GM19328 (cell line): ENCODE data around the gene PPP1R10.

Experiments used
- ATAC-seq: cut with Tn5 transposase; IDR thresholded peaks from one replicate; pipeline ENCODE4 v1.9.1; 2021; ENCODE audit warnings: mild to moderate bottlenecking, moderate library complexity; ENCODE audit not compliant: unreplicated experiment

The PPP1R10 gene

DNA sequence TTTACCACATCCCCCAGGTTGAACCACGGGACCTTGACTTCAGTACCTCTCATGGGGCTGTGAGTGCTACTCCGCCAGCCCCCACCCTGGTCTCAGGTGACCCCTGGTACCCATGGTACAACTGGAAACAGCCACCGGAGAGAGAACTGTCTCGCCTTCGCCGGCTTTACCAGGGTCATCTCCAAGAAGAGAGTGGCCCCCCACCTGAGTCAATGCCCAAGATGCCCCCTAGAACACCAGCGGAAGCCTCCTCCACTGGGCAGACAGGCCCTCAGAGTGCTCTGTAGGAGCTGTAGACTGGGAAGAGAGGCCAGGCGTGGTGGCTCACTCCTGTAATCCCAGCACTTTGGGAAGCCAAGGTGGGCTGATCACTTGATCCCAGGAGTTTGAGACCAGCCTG lies 8.5 kb upstream of the PPP1R10 start:
- ATAC-seq: no peak

DNA sequence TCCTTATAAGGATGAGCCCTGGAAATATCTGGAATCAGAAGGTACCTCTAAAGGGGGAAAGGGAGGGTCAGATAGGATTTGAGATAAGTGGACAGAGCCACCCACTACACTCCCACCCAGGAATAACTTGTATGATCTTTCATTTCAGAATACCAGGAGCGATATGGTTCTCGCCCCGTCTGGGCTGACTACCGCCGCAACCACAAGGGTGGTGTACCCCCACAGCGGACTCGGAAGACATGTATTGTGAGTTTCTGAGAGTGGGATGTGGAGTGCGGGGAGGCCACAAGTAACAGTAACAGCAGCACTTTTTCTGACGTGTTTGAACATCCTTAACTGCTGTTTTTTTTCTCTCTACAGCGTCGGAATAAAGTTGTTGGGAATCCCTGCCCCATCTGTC lies 2.5 kb upstream of the PPP1R10 start:
- no peak for ATAC-seq

DNA sequence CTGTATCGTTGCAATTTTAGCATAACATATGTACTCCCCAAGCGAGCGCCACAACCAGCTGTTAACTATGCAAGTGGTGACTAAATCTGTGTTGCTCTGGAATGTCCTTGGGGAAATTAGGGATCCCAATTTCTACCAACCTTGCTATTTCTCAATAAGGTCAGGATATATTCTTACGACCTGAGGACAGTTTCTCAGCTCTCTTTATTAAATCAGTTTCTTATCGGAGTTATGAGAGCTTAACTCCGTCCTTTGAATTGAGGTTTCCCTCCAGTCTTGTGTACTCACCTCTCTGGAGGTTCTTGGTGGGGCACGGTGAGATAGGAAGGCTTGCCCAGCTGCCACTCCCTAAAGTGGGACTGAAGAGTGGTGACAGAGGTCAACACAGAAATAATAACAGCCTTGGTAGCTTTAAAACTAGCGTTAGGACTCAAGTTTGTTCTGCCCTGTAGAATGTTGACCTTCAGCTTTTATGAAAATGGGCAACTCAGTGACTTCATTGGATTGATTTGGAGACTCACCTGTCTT lies 1.3 kb upstream of the PPP1R10 start:
- ATAC-seq: no peak

DNA sequence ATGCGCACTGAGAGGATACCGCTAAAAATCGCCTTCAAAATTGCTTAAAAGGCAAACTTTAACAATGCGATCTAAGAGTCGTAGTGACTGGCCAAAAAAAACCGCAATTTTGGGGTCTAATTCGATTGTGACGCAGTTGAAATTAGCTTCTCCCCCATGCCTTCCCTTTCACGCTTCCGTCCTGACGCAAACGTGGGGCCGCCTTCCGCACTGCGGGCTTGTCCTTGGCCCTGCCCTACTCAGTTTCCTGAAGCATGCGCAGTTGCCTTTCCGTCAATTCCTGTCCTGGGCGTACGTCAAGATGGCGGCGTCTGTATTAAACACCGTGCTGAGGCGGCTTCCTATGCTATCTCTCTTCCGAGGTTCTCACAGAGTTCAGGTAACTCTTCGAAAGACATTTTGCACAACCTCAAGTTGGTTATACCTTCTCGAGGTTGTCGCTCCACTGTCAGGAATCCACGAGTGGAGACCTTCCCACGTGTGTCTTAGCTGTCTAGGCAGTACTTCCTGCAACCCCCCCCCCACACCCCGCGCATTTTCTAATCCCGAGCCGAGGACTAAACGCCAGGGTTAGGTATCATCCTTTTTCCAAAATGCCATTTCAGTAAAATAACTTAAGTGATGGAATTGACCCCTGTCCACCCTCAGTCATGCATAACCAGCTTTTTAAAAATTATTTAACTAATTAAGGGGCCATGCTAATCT lies 674 bp upstream of the PPP1R10 start, which contains the start of gene MRPS18B:
Gene MRPS18B, plus strand, starts transcription at position 276 of the 705 bp plus-strand sequence. Its CDS starts 26 bp downstream, at position 302.
- peak; percentile 77 for ATAC-seq

DNA sequence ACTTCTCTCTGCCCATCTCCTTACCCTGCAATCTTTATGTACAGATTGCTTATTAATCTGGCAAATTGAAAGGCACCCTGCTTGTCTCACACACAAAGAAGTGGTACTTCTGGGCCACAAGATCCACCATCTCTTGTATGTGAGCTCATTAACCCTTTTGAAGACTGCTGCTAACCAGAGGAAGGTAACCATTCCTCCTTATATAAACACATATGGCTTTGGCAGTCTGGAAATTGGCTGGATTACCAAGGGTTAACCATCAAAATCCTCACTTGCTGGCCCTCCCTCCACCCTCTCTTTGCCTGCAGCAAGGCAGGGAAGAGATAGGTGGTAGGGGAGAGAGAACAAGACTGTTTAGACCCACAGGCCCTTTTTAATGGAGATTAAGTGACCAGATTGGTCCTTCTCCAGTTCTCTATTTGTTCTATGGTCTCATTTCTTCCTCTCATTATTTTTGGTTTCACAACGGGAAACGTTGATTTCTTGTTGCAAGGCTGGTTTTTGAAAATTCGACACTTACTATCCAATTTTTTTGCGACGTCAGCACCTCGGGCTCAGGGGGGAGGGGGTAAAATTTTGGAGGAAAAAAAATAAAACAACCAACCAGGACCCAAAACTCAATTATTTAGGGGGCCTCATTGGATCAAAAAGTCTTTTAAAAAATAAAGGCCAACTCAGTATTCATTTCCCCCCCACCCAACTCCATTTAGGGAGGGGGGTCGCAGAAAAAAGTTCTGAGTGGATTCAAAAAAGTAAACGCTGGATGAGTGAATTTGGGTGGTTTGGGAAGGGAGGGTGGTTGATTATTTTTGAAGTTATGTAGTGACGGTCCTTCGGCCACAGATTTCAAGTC lies 859 bp downstream of the PPP1R10 start:
- ATAC-seq: no peak

DNA sequence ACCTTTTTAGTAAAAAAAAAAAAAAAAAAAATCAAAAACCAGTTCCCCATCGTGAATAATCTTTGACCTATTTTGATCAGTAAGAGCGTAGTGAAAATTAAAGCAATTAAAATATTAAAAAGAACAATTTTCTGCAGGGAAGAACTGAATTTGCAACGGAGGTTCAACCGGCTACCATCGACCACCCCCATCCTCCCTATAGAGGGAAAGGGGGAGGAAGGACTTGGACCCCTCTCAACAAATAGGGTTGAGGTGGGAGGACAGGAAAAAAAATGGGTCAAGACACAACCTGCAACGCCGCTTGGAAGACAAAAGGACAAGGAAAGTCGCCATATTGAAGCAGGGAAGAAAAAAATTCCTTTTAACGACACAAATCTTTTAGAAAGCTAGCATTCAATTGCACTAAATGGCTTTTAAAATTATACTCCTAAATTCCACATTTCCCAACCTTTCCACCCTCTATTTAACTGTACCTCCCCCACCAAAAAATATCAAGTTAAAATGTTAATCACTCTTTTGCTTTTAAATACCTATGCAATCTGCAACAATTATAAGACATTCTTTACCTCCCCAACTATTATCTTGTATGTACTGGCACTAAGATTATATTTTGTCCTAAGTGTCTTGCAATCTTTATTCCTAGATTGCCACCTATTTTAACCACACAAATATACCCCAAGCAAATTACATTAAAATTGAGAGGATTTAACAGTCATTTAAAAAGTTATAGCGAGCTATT lies 1.7 kb downstream of the PPP1R10 start:
- no peak for ATAC-seq

DNA sequence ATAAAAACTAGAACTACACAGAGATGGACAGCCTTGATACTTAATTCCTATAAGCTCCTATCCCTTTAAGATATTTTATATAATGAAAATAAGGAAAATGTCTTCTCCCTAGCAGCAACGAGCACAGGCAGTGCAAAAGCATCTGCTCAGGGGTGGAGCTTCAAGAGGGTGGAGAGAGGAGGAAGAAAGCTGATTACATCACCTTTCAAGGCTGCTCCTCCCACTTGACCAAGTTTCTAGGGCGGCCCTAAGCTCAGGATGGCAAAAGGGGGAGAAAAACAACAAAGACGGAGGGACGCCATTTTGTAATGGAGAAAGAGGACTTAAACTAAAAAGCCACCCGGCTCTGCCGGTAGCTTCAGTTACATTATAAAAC lies 2.2 kb downstream of the PPP1R10 start:
- ATAC-seq: no peak

DNA sequence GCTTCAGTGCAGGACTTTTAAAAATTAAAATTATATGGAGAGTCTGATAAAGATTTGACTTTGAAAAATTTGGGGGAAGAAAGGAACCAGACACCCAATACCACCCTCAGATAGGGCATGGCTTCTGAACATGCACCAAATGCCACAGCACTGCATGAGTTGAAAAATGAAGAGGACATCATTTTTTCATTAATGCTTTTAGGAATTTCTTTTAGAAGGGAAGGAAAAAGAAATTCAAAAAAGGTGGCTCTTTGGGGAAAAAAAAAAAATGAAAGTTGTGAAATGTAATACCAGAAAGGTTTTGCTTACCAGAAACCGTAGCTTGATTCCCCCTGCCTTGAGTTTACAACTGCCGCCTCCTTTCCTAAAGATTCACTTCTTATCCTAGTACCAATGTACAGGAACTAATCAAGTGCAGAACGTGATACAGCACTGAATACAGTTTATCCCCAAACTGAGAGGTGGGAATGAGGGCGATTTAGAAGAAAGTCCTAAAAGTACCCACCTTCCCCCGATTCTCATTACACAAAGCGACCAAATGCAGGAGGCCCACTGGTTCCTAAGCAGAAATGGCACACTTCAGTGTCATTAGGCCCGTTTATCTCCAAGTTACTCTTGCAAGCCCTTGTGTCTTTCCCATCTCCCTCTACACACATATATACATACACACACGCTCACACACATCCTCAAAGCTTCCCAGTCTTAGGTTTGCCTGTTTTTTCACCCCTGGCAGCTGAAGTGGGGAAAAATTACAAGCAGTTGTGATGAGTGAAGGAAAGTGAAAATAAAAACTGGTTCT lies 2.8 kb downstream of the PPP1R10 start:
- no peak for ATAC-seq

DNA sequence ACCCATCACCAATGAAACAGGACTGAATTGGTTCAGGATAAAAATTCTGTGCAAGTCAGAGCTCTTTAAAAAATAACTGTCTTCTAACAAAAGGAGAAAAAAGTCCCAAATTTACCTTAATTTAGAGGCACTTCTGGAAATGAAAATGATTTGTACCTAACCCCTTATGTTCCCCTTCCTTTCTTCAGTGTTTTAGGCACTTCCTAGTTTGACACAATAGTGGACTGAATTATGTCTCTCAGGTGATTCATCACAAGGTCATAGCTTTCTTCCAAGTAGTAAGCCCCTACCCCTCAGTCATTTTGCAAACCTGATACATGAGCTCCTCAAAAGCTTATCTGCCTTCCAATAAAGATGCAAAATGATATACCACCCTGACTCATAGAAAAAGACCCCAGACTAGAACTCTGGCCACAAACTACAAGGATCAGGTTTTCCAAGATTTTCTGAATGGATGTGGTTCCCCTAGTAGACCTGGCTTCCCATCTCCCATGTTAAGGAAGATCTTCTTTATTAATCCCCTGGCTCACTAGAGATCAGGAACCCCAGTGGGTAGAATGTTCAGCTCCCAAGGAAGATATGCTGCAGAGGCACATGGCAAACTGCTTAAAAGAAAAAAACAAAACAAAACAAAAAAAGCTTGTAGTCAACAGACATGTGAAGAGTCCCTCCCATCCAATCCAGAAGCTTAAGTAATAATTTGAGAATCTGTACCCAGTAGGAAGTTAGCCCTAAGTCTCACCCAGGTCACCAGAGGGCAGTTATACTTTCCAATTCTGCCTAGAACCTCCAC lies 3.6 kb downstream of the PPP1R10 start:
- ATAC-seq: no peak

DNA sequence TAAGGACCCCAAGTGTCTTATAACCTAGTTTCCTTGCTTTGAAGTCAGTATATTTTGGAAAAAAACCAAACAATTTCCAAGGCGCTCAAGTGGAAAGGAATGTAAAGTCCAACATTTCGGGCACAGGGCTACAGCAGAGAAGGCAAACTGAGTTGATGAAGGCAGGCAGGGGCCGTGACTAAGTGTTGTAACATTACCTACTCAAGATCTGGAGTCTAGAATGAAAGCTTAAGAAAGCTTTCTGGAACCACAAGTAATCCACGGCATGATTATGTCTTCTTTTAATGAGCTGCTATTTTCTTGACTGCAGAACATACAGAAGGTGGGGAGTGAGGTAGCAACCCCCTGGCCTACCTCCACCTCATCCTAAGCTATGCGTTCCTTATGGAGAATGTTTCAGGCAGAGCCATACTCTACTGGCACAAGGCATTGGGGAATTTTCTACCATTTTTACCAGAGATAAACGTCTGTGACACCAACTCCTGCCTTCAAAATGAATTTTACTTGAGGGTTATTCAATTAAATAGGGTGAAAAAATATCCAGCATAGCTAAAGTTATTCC lies 4.3 kb downstream of the PPP1R10 start:
- ATAC-seq: no peak

DNA sequence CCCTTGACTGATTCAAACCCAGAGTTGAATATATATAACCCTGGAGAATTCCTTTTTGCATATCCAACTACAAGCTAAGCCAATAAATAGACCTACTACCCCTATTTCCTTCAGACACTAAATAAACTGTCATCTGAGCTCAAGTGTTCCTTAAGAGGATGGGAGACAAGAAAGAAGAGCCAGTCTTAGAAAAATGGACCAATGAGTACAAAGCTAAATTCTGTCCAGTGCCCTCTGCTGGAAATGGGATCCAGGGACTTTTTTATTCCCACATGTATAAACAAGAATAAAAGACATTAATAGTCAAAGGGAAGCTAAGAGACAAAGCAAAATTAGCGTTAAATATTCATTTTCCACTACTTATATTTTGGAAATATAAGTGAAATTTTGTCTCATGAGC lies 4.8 kb downstream of the PPP1R10 start:
- no peak for ATAC-seq

DNA sequence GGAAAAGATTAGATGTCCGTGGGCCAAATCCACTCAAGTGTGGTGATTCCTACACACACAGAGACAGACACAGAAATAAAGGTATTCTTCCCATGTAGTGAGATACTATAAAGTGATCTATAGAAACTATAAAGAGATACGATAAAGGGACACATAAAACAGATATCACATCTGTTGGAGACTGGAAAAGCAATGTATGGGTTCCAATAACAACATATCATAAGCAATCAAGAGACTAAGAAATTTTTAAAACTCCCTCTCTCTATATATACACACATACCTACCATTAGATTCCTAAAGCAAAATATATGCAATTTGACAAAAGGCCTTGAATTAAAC lies 5.2 kb downstream of the PPP1R10 start:
- no peak for ATAC-seq

DNA sequence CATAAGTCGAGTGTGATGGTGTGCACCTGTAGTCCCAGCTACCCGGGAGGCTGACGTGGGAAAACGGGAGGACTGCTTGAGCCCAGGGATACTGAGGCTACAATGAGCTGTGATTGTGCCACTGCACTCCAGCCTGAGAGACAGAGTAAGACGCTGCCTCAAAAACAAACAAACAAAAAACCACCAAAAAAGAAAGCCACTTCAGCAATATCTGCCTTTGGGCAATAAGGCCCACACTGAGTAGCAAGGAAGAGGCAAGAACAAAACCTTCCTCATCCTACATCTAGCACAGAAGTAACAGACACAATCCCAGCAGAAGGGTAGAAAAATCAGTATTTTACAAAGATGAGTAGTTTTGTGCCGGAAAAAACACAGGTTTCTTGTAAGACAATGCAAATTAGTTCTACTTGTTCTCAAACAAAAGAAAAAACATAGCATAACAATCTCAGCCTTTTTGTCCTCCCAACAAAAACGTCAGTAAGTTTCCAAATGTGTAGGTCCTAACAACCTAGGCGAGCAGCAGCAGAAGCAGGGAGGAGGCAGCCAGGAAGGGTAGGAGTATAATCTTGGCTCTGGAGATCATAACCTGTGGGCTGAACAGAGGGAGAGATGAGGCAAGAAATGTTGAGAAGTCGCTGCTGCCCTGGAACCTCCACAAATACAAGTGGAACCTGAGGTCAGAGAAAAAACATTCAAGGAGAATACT lies 5.7 kb downstream of the PPP1R10 start:
- no peak for ATAC-seq

DNA sequence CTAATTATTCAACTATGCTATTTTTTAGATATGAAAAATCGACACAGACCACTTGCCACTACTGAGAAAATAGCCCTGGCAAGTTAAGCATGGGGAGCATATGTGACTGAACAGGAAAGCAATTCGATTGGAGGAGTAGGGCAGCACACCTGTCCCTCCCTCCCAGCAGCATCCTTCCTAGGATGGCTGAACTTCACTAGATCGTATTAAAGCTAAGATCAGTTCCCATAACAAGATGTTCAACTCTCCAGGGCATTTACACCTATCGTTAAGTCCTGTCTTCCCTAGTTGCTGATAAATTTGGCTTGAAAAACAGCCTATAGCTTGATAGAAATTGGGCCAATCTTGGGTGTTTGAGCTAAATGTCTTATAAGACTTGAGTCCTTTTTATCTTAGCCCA lies 7.0 kb downstream of the PPP1R10 start:
- ATAC-seq: no peak

DNA sequence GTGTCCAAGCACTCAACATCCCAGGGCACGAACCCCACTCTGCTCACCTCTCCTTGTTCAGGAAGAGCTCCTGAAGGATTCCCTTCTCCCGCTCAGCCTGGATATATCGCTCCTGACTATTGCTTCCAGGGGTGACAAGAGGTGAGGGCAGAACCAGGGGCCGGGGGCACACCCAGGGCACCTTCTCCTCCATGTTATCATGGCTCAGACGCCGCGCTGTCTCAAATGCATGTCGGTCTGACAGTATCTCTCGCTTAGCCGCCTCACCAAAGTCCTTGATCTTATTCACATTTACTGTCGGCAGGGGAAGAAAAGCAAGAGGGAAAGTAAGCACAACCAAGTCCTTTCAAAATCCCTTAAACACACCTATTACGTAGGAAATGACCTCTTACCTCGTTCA lies 13.1 kb downstream of the PPP1R10 start:
- no peak for ATAC-seq

DNA sequence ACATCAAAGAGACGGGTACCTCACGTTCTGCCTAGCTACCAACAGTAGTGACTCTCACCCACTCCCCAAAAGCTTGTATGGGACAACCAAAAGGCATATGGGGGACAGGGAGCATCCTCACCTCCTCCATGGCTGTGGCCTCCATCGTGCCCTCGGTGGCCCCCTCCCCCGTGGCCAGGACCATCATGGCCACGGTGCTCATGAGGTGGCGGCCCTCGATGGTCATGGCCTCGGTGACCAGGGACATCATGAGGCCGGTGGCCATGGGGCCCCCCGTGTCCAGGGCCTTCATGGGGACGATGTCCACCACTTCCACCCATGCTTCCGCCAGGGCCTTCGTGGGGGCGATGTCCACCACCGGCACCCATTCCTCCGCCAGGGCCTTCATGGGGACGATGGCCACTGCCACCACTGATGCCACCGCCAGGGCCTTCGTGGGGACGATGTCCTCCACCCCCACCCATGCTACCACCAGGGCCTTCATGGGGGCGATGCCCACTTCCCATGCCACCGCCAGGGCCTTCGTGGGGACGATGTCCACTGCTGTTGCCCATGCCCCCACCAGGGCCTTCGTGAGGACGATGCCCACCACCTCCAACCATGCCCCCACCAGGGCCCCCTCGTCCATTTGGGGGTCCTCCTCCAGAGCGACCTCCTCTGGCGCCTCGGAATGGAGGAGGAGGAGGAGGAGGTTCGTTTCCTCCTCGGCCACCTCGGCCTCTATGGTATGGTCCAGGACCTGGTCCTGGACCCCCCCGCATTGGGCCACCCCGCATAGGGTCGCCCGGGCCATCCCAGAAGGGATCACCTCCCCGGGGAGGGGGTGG lies 15.0 kb downstream of the PPP1R10 start:
- no peak for ATAC-seq

DNA sequence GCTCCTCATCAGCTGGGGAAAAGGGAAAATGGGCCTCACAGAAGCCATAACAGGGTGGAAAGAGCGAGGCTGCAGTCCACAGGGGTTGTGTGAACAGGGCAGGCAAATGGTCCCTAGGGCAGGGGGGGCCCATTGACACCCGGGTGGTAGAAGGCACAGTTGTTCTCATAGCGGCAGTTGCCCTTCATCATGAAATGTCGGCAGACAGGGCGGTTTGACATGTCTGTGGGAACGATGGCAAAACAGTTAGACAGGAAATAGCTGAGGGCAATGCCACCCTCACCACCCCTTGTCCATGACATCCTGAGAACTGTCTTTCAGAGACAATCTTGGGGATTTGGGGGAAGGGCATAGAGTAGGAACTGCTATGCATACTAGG lies 15.6 kb downstream of the PPP1R10 start:
- ATAC-seq: no peak

DNA sequence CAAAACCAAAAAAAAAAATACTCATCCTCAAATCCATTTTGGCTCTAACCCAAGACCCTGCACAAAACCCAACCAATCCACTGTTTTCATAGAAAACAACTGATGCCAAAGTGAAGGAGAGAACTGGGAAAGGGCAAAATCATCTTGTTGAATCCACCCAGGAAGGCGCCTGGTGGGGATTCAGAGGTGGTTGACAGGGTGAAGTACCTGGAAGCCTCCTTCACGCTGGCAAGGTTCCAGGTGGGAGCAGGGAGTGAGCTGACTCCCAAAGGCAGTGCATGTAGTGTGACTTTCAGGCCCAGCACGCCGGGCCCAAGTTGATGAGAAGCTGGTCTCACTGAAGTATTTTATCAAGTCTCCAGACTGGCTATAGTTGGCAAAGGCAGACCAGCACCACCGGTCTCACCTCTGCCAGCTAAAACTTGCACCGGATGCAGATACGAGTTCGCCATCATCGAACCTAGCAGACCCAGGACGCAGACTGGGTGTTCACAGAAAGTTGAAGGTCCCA lies 16.5 kb downstream of the PPP1R10 start:
- no peak for ATAC-seq
